Sigmoid colon (tissue), 7 donors: ENCODE data around the gene UBE2H. TPM values are rescaled to one million over a fixed set of nuclear protein-coding genes. Genes with fewer than 3 reads are reported as not detected.

Experiments
- DNase-seq: peaks from one replicate; pipeline ENCODE4 v3.0.0-alpha.2; 2019
- H3K27ac ChIP-seq, 4 donors: fragments of 200-600 bp; sonication (generic); one replicate each; pipeline ENCODE4 v1.5.1; 2016 to 2019; ENCODE audit warnings: mild to moderate bottlenecking in 1 of 4
- H3K27me3 ChIP-seq, 3 donors: fragments of 200-600 bp; sonication (generic); one replicate each; pipeline ENCODE4 v1.5.1; 2019; ENCODE audit warnings: mild to moderate bottlenecking in 1 of 3
- H3K36me3 ChIP-seq, 4 donors: fragments of 200-600 bp; sonication (generic); one replicate each; pipeline ENCODE4 v1.5.1; 2016 to 2019
- H3K4me1 ChIP-seq, 4 donors: fragments of 200-600 bp; sonication (generic); one replicate each; pipeline ENCODE4 v1.5.1; 2017 to 2019
- H3K4me3 ChIP-seq, 4 donors: fragments of 200-600 bp; sonication (generic); one replicate each; pipeline ENCODE4 v1.5.1; 2017 to 2019; ENCODE audit warnings: mild to moderate bottlenecking in 2 of 4, moderate library complexity in 1 of 4
- H3K9me3 ChIP-seq, 4 donors: fragments of 200-600 bp in 3 of 4; sonication (generic) in 3 of 4; one replicate each; pipeline versions ENCODE4 v1.5.1 to v1.6.1; 2013 to 2019
- EP300 ChIP-seq, 4 donors: sonication (generic); formaldehyde crosslinking; IDR thresholded peaks; one replicate each; pipeline ENCODE4 v1.6.1; 2017; ENCODE audit warnings: antibody characterized with exemption in 4 of 4
- POLR2A ChIP-seq, 2 donors: fragments of 450-650 bp; IDR thresholded peaks; one replicate each; pipeline ENCODE4 v1.6.1; 2016; ENCODE audit warnings: antibody characterized with exemption in 2 of 2, mild to moderate bottlenecking in 2 of 2, moderate library complexity in 2 of 2
- POLR2AphosphoS5 ChIP-seq, 4 donors: sonication (generic); formaldehyde crosslinking; IDR thresholded peaks; one replicate each; pipeline ENCODE4 v1.6.1; 2017; ENCODE audit warnings: antibody characterized with exemption in 4 of 4
- WGBS, 2 donors: extraction: QIAGEN DNeasy Blood & Tissue Kit; methylation state at CpG; one replicate each; pipeline ENCODE4 v1.1.7; 2013; 5-methylcytosine and 5-hydroxymethylcytosine counted together
- intact Hi-C: fragments of 100-400 bp; cut with DNase I; formaldehyde crosslinking; loops from one replicate; pipeline ENCODE4 v1.15.1; 2023
- polyA plus RNA-seq, 3 donors: library from polyadenylated mRNA; stranded (reverse); fragments of 200-250 nt; gene quantifications; one replicate each; pipeline ENCODE4 v1.2.3, GENCODE V29; 2013
- total RNA-seq, 4 donors: library from RNA; depleted of rRNA; stranded (reverse); fragments of >200 nt; gene quantifications; one replicate each; pipeline ENCODE4 v1.1.0, GENCODE V29; 2016
- TF ChIP-seq, protein P1 (sequence below), 4 experiments: fragments of 450-650 bp in 3 of 4; fragments of 200-600 bp in 1 of 4; IDR thresholded peaks; one replicate each; pipeline ENCODE4 v1.5.1; 2016 to 2019; ENCODE audit warnings: antibody characterized with exemption in 4 of 4, mild to moderate bottlenecking in 3 of 4, moderate library complexity in 2 of 4
- donor health status: healthy with polysubstance abuse.
- donor health status: Bipolar disorder and iron deficiency.
- donor health status: healthy.

Gene UBE2H
- total and polyA plus RNA-seq, 7 donors: 20.4 to 99.7 (median 68.8) TPM

DNA sequence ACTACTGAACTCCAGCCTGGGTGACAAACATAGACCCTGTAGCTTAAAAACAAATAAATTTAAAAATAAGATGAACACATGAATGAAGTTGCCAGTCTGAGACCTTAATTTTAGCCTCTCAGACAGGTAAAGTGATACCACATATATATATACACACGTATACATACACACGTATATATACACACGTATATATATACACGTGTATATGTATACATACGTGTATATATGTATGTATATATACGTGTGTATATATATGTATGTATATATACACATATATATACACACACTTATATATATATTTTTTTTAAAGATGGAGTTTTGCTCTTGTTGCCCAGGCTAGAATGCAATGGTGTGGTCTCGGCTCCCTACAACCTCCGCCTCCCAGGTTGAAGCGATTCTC, 62.7 kb downstream of the UBE2H start:
- Histone ChIP-seq H3K27me3 (no peaks in the 10 kb centered on the region), H3K4me1 (peaks cover 0 to 46% (median 35%) of the 10 kb centered on the region in 4 donors), H3K4me3 (no peak overlapping the region), H3K9me3 (no peaks in the 10 kb centered on the region), H3K36me3 (peaks cover 0 to under 1% (median 0%) of the 10 kb centered on the region in 4 donors), H3K27ac (peak overlapping the region in 3 of 4 donors; percentile 47 to 67 (median 57))
- TF ChIP-seq, protein P1, sequence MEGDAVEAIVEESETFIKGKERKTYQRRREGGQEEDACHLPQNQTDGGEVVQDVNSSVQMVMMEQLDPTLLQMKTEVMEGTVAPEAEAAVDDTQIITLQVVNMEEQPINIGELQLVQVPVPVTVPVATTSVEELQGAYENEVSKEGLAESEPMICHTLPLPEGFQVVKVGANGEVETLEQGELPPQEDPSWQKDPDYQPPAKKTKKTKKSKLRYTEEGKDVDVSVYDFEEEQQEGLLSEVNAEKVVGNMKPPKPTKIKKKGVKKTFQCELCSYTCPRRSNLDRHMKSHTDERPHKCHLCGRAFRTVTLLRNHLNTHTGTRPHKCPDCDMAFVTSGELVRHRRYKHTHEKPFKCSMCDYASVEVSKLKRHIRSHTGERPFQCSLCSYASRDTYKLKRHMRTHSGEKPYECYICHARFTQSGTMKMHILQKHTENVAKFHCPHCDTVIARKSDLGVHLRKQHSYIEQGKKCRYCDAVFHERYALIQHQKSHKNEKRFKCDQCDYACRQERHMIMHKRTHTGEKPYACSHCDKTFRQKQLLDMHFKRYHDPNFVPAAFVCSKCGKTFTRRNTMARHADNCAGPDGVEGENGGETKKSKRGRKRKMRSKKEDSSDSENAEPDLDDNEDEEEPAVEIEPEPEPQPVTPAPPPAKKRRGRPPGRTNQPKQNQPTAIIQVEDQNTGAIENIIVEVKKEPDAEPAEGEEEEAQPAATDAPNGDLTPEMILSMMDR (IDR thresholded peaks at IDR 0.05): no peak
- no peak for TF ChIP-seq POLR2A (IDR thresholded peaks at IDR 0.05)
- no peak for TF ChIP-seq EP300 (IDR thresholded peaks at IDR 0.05)
- TF ChIP-seq POLR2AphosphoS5 (IDR thresholded peaks at IDR 0.05): no peak
- DNase-seq: no peak
- intact Hi-C loops: no loop called here
- WGBS, 2 donors: 94 to 95% methylated on average over 9 of the region's 9 CpGs

DNA sequence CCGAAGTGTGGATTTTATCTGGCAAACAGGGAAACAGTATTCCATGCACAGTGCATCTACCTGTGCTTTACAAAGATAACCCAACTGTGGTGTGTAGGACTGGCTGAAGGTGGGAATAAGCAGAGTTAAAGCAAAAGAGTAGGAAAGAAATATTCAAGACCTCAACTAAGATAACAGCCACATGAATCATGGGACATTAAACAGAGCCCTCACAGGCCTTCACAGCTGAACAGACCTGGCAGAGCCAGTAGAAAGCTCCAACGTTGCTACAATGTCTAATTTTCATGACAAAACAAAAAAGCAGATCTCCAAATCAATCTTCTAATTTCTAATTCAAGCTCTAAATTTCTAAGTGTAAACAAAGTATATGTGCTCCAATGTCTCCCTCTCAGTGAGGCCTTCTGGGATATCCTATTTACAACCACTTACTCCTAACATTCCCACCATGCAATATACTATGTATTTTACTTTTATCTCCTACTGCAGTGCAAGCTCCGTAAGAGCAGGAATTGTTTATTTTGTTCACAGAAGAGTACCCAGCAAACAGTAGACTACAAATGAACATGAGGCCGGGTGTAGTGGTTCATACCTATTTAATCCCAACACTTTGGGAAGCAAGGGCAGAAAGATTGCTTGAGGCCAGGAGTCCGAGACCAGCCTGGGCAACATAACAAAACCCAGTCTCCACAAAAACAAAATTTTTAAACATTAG, 63.5 kb downstream of the UBE2H start:
- DNase-seq: no peak
- 75 to 83% methylated on average over 5 of the region's 5 CpGs for WGBS, 2 donors
- Histone ChIP-seq H3K9me3 (no peaks in the 10 kb centered on the region), H3K27me3 (no peaks in the 10 kb centered on the region), H3K4me1 (peaks cover 0 to 46% (median 35%) of the 10 kb centered on the region in 4 donors), H3K4me3 (no peak overlapping the region), H3K27ac (peak overlapping the region in 3 of 4 donors; percentile 47 to 67 (median 57)), H3K36me3 (peaks cover 0 to 3% (median 0%) of the 10 kb centered on the region in 4 donors)
- intact Hi-C loops: no loop called here
- peak; percentile 30 to 86 (median 70) for TF ChIP-seq POLR2AphosphoS5 (IDR thresholded peaks at IDR 0.05)
- TF ChIP-seq POLR2A (IDR thresholded peaks at IDR 0.05): no peak
- TF ChIP-seq, protein P1 (IDR thresholded peaks at IDR 0.05): no peak
- peak in 1 of 4 donors; percentile 24 for TF ChIP-seq EP300 (IDR thresholded peaks at IDR 0.05)

DNA sequence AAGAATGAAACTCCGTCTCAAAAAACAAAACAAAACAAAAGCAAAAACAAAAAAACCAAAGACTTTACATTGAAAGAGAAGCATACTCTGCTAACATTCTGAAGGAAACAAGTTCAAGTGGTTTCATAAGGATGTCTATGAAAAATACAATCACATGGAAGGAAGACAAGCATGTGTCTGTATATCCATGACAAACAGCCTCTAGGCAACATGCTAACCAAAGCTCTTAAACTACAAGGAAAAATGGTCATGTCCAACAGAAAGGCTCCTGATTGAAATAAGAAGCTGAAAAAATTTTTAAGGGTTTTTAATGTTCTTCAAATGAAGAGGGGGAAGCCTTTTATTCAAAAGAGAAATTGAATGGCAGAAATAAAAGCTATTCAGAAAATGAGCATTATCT, 64.9 kb downstream of the UBE2H start:
- Histone ChIP-seq H3K27ac (no peak overlapping the region), H3K36me3 (peaks cover 0 to 3% (median 0%) of the 10 kb centered on the region in 4 donors), H3K4me3 (no peak overlapping the region), H3K27me3 (no peaks in the 10 kb centered on the region), H3K4me1 (peaks cover 0 to 36% (median 30%) of the 10 kb centered on the region in 4 donors), H3K9me3 (no peaks in the 10 kb centered on the region)
- 92 to 94% methylated on average over 1 of the region's 1 CpG for WGBS, 2 donors
- intact Hi-C loops: no loop called here
- no peak for TF ChIP-seq POLR2AphosphoS5 (IDR thresholded peaks at IDR 0.05)
- no peak for DNase-seq

DNA sequence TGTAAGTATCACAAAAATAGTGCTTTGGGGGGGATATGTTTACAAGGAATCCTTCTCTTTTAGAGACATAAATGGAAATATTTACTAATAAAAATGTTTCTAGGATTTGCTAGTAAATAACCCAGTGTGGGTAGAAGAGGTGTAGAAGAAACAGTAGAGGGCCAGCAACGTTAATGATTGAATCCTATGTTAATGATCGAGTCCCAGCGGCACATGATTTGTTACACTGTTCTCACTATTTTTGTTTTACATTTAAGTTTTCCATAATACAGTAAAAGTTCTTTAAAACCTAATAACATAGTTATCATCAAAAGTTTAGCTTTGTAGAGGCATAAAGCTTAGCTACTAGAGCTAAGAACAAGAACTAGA, 66.0 kb downstream of the UBE2H start:
- H3K27me3 ChIP-seq: no peaks in the 10 kb centered on the region
- WGBS, 2 donors: 92 to 94% methylated on average over 3 of the region's 3 CpGs
- no peak for TF ChIP-seq EP300 (IDR thresholded peaks at IDR 0.05)
- no peak for TF ChIP-seq POLR2AphosphoS5 (IDR thresholded peaks at IDR 0.05)
- TF ChIP-seq, protein P1 (IDR thresholded peaks at IDR 0.05): no peak
- no peak for TF ChIP-seq POLR2A (IDR thresholded peaks at IDR 0.05)

DNA sequence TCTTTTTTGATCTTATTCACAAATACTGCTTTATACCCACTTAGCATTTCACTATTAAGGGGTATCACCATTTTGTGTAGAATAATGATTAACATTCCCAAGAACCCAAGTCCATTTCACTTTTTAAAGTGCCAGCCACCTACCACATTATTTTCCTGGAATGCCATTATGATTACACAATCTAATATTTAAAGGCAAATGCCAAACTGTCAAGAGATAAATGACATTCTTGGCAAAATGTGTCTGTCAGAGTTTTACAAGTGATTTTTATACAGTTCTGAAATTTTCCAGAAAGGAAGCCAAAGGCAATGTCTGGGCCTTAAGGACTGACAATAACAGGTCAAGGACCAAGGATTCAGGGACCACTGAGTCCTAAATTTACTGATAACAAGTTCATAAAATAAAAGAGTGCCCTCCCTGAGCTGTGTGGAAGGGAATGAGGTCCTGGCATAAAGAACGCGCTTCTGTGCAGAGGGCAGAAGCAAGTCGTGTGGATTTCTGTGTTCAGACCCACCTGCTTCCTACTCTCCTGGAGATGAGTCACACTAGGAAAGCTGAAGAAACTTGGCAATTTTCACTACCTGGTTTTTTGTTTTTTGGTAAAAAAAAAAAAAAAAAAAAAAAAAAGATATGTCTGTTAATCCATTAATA, 66.5 kb downstream of the UBE2H start:
- Histone ChIP-seq H3K36me3 (peaks cover 0 to 3% (median 0%) of the 10 kb centered on the region in 4 donors), H3K27ac (peak overlapping the region in 1 of 4 donors; percentile 30), H3K4me3 (no peak overlapping the region), H3K27me3 (no peaks in the 10 kb centered on the region), H3K4me1 (peaks cover 0 to 39% (median 32%) of the 10 kb centered on the region in 4 donors), H3K9me3 (no peaks in the 10 kb centered on the region)
- intact Hi-C loops: no loop called here
- no peak for DNase-seq
- 91 to 94% methylated on average over 3 of the region's 3 CpGs for WGBS, 2 donors
- TF ChIP-seq EP300 (IDR thresholded peaks at IDR 0.05): no peak
- TF ChIP-seq POLR2A (IDR thresholded peaks at IDR 0.05): no peak
- TF ChIP-seq, protein P1 (IDR thresholded peaks at IDR 0.05): no peak
- no peak for TF ChIP-seq POLR2AphosphoS5 (IDR thresholded peaks at IDR 0.05)

More for the DNA sequence above, 66.0 kb downstream of the UBE2H start:
- no peaks in the 10 kb centered on the region for H3K9me3 ChIP-seq
- intact Hi-C loops: no loop called here
- H3K36me3 ChIP-seq: peaks cover 0 to 3% (median 0%) of the 10 kb centered on the region in 4 donors
- H3K4me3 ChIP-seq: no peak overlapping the region
- H3K4me1 ChIP-seq: peaks cover 0 to 36% (median 31%) of the 10 kb centered on the region in 4 donors
- peak overlapping the region in 1 of 4 donors; percentile 30 for H3K27ac ChIP-seq
- DNase-seq: no peak
